GM12878 (cell line): ENCODE data around the gene SETBP1. TPM values are rescaled to one million over a fixed set of nuclear protein-coding genes. Genes with fewer than 3 reads are reported as not detected.

Source experiments
- ATAC-seq: fragments of 200-7000 bp; cut with Tn5 transposase; 3 replicates; pipeline ENCODE4 v1.9.1; 2020; ENCODE audit warnings: mild to moderate bottlenecking, moderate library complexity
- BruUV-seq: library from RNA; stranded (reverse); fragments of 400-500 nt; replicated peaks from 2 replicates; lab custom pipeline; 2021; lab: Mats Ljungman, UMichigan
- CTCF ChIA-PET: fragments of 300-600 bp; sonication (Branson Sonifier 250); formaldehyde crosslinking; extraction: SDS; loops from one replicate; lab custom pipeline; 2021; ENCODE audit warnings: inconsistent platforms; lab: Yijun Ruan, JAX
- POLR2A ChIA-PET: fragments of 350-600 bp; formaldehyde crosslinking; extraction: SDS; loops from one replicate; lab custom pipeline; 2021; ENCODE audit warnings: inconsistent platforms; lab: Charles Lee
- RAD21 ChIA-PET: fragments of 300-600 bp; sonication (Branson Sonifier 250); formaldehyde crosslinking; loops from one replicate; lab custom pipeline; 2023; ENCODE audit warnings: antibody characterized with exemption; ENCODE audit not compliant: unreplicated experiment; lab: Charles Lee
- SMC1A ChIA-PET: fragments of 300-600 bp; sonication (Branson Sonifier 250); formaldehyde crosslinking; loops from one replicate; lab custom pipeline; 2023; ENCODE audit not compliant: unreplicated experiment, uncharacterized antibody; lab: Charles Lee
- DNase-seq: peaks from one replicate; pipeline ENCODE4 v3.0.0-alpha.2; 2011; ENCODE audit warnings: low read depth, low spot score
- FAIRE-seq: peaks from 3 replicates; lab custom pipeline; 2011; peaks lifted over from hg19 to GRCh38; lab: Jason Lieb, UNC
- H2AFZ ChIP-seq: 2 replicates; pipeline ENCODE4 v1.6.0; 2011; ENCODE audit warnings: low read depth, low read length, control low read depth; ENCODE audit not compliant: control insufficient read depth
- H3K27ac ChIP-seq: 2 replicates; pipeline ENCODE4 v1.5.1; 2011; ENCODE audit warnings: control low read depth; ENCODE audit not compliant: control insufficient read depth, insufficient read depth
- H3K27me3 ChIP-seq, 2 experiments: replicated peaks in 1 of 2; 2 replicates each; pipeline versions ENCODE4 v1.6.0 to v1.6.1; 2011; ENCODE audit warnings: low read length in 1 of 2; ENCODE audit not compliant: control insufficient read depth in 2 of 2, insufficient read depth in 2 of 2
- H3K36me3 ChIP-seq, 2 experiments: 2 replicates each; pipeline ENCODE4 v1.5.1; 2011; ENCODE audit warnings: low read length in 1 of 2; ENCODE audit not compliant: control insufficient read depth in 2 of 2, insufficient read depth in 2 of 2
- H3K4me1 ChIP-seq: 2 replicates; pipeline ENCODE4 v1.6.1; 2011; ENCODE audit warnings: mild to moderate bottlenecking, low read length, moderate library complexity, mixed read lengths; ENCODE audit not compliant: control insufficient read depth, insufficient read depth
- H3K4me2 ChIP-seq: 2 replicates; pipeline ENCODE4 v1.6.0; 2011; ENCODE audit warnings: control low read depth; ENCODE audit not compliant: control insufficient read depth, insufficient read depth
- H3K4me3 ChIP-seq: fragments of 200-600 bp; sonication (generic); 2 replicates; pipeline ENCODE4 v1.5.1; 2016
- H3K79me2 ChIP-seq: 2 replicates; pipeline ENCODE4 v1.6.0; 2011; ENCODE audit warnings: low read length; ENCODE audit not compliant: control insufficient read depth, insufficient read depth
- H3K9ac ChIP-seq: 2 replicates; pipeline ENCODE4 v1.8.0; 2011; ENCODE audit warnings: low read length, control low read depth, mixed read lengths; ENCODE audit not compliant: control insufficient read depth, insufficient read depth
- H3K9me3 ChIP-seq: replicated peaks from 3 replicates; pipeline ENCODE4 v1.5.1; 2011; ENCODE audit warnings: mild to moderate bottlenecking, low read length; ENCODE audit not compliant: control insufficient read depth, insufficient read depth
- H4K20me1 ChIP-seq: 2 replicates; pipeline ENCODE4 v1.6.0; 2011; ENCODE audit not compliant: control insufficient read depth, insufficient read depth
- ATF7 ChIP-seq: fragments of 450-650 bp; IDR thresholded peaks from 2 replicates; pipeline ENCODE4 v1.6.1; 2016; ENCODE audit warnings: low read depth, mild to moderate bottlenecking
- CBX5 ChIP-seq: sonication (generic); IDR thresholded peaks from 2 replicates; pipeline ENCODE4 v1.6.1; 2016; ENCODE audit warnings: low read depth, moderate library complexity, mild to moderate bottlenecking, inconsistent platforms
- CHD2 ChIP-seq: IDR thresholded peaks from 2 replicates; pipeline ENCODE4 v1.6.1; 2011; ENCODE audit warnings: low read depth, low read length, improper control_type of control experiment, borderline replicate concordance
- ETV6 ChIP-seq, 2 experiments: fragments of 450-650 bp in 1 of 2; IDR thresholded peaks in 1 of 2; conservative IDR thresholded peaks in 1 of 2; 2 replicates each; pipeline ENCODE4 v1.6.1; 2014; ENCODE audit warnings: antibody characterized with exemption in 1 of 2, borderline replicate concordance in 1 of 2, low read depth in 1 of 2, mild to moderate bottlenecking in 1 of 2, moderate library complexity in 1 of 2
- HDGF ChIP-seq: fragments of 450-650 bp; IDR thresholded peaks from 2 replicates; pipeline ENCODE4 v1.6.1; 2016; ENCODE audit warnings: antibody characterized with exemption
- JUNB ChIP-seq: IDR thresholded peaks from 2 replicates; pipeline ENCODE4 v1.6.1; 2016; ENCODE audit warnings: antibody characterized with exemption, mild to moderate bottlenecking
- KAT2A ChIP-seq: conservative IDR thresholded peaks from 2 replicates; pipeline ENCODE4 v1.6.1; 2011; ENCODE audit warnings: low read depth, low read length; ENCODE audit not compliant: control insufficient read depth
- NFXL1 ChIP-seq: fragments of 450-650 bp; IDR thresholded peaks from 2 replicates; pipeline ENCODE4 v1.6.1; 2017; ENCODE audit warnings: antibody characterized with exemption, mild to moderate bottlenecking, borderline replicate concordance
- PAX8 ChIP-seq: fragments of 450-650 bp; IDR thresholded peaks from 2 replicates; pipeline ENCODE4 v1.6.1; 2017; ENCODE audit warnings: mild to moderate bottlenecking, moderate library complexity
- RBBP5 ChIP-seq: fragments of 200-600 bp; sonication (generic); conservative IDR thresholded peaks from 2 replicates; pipeline ENCODE4 v1.6.1; 2016
- RELA ChIP-seq: fragments of 450-650 bp; IDR thresholded peaks from 2 replicates; pipeline ENCODE4 v1.8.0; 2014; ENCODE audit warnings: borderline replicate concordance; ENCODE audit not compliant: partially characterized antibody
- RUNX3 ChIP-seq: IDR thresholded peaks from 2 replicates; pipeline ENCODE4 v1.6.1; 2012; ENCODE audit warnings: low read length, inconsistent platforms
- SMC3 ChIP-seq: IDR thresholded peaks from 2 replicates; pipeline ENCODE4 v1.6.1; 2011; ENCODE audit warnings: low read length, improper control_type of control experiment, borderline replicate concordance
- SREBF1 ChIP-seq: IDR thresholded peaks from 2 replicates; pipeline ENCODE4 v1.6.1; 2012; ENCODE audit warnings: mild to moderate bottlenecking, low read length
- ZNF384 ChIP-seq: IDR thresholded peaks from 2 replicates; pipeline ENCODE4 v1.6.1; 2012; ENCODE audit warnings: low read depth, mild to moderate bottlenecking, low read length, improper control_type of control experiment, borderline replicate concordance
- WGBS: methylation state at CpG from one replicate; pipeline ENCODE4 v1.1.6; 2016; ENCODE audit warnings: low lambda C conversion rate; ENCODE audit not compliant: insufficient replicate concordance, insufficient coverage; ENCODE audit errors: missing lambda C conversion rate; 5-methylcytosine and 5-hydroxymethylcytosine counted together
- in situ Hi-C: fragments of 300-500 bp; cut with MboI; formaldehyde crosslinking; loops from 9 replicates; pipeline ENCODE4 v1.14.3; 2018; ENCODE audit warnings: mixed read lengths
- intact Hi-C: fragments of 100-400 bp; cut with micrococcal nuclease; formaldehyde crosslinking; loops from one replicate; pipeline ENCODE4 v1.14.2; 2022; ENCODE audit not compliant: unreplicated experiment
- polyA plus RNA-seq, 11 experiments: library from polyadenylated mRNA; depleted of rRNA in 4 of 11; unstranded in 6 of 11; stranded (reverse) in 5 of 11; fragments of >200 nt; fragmentation: Nextera tagmentation in 4 of 11; fragmentation: Illumina TruSeq in 1 of 11; extraction: Ambion mirVana in 4 of 11; extraction: Trizol in 1 of 11; gene quantifications; 1 replicate in 1 of 11; 2 replicates in 10 of 11; pipeline versions ENCODE4 v1.2.1 to v1.2.3, GENCODE V29; 2011 to 2016; ENCODE audit warnings: inconsistent platforms in 2 of 11, missing spikeins in 2 of 11, low read depth in 1 of 11
- total RNA-seq, 4 experiments: library from RNA; depleted of rRNA in 3 of 4; stranded (reverse); fragments of >200 nt in 3 of 4; fragmentation: Illumina TruSeq in 1 of 4; extraction: Trizol in 1 of 4; gene quantifications; 2 replicates each; pipeline versions ENCODE4 v1.2.1 to v1.2.3, GENCODE V29; 2013 to 2021
- TF ChIP-seq, protein P1 (sequence below): IDR thresholded peaks from 2 replicates; pipeline ENCODE4 v1.6.1; 2011; ENCODE audit warnings: low read depth, mild to moderate bottlenecking, low read length, moderate library complexity, borderline replicate concordance; ENCODE audit errors: extremely low read depth
- TF ChIP-seq, protein P2 (sequence below): fragments of 450-650 bp; IDR thresholded peaks from 2 replicates; pipeline ENCODE4 v1.6.1; 2017; ENCODE audit warnings: antibody characterized with exemption, mild to moderate bottlenecking, moderate library complexity

SETBP1 gene
- total and polyA plus RNA-seq, 10 of the 15 experiments (the other 5 are each of a cell fraction or from before 2014, with no cell fraction given): 0.99 to 29.7 (median 8.3) TPM

DNA sequence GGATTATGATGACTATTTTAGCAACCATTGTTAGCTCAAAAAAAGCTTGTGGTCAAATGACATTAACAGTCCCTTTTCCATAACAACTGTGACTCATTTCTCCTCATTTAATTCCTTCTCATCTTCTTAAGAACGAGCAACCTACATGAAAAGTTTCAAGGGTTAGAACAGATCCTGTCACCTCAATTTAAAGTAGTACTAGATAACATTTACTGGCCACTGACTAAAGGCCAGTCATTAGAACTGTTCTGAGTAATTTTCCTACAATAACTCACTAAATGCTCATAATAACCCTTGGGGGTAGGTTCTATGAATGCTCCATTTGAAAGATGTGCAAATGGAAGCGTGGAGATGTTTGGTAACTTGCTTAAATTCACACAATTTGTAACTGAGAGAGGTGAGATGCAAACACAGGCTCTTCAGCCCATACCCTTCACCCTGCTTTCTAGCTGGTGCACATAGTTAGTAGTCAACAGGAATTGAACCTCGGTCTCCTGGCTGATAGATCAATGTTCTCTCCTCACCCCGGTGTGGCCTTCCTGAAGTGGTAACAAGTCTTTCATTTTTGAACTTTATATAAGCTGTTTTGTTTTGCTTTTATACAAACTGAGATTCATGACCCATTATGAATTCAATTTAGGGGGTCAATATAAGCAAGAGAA is 212.5 kb downstream of the SETBP1 start (continued):
- TF ChIP-seq ETV6 (conservative IDR thresholded peaks at IDR 0.05 in 1 of 2, IDR thresholded peaks at IDR 0.05 in 1 of 2; ENCODE audit: borderline replicate concordance in 1 of 2, low read depth in 1 of 2) (no peak), NFXL1 (no peak), SMC3 (no peak), CHD2 (no peak), HDGF (no peak), JUNB (peak; percentile 57), SREBF1 (no peak), KAT2A (no peak), RUNX3 (peak; percentile 36; the same call in 1 of the 2 replicates)
- TF ChIP-seq, protein P1, sequence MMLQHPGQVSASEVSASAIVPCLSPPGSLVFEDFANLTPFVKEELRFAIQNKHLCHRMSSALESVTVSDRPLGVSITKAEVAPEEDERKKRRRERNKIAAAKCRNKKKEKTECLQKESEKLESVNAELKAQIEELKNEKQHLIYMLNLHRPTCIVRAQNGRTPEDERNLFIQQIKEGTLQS: no peak

DNA sequence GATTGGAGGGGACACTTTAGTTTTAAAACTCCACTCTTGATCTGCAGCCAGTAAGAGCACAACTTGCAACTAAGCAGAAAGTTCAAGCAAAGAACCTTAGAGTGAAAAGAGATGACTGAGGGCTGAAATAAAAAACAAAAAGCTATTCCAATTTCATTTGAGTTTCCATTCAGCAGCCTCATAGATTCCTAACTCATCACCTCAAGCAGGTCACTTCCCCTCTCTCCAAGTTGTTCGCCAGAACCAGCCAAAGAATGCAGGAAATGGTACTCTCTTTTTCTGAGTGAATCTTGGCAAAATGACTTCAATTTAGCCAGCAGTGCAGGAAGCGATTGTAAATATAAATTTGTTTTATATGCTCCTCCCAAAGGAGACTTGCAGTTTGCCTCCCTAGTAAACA is 213.3 kb downstream of the SETBP1 start:
- H3K27ac ChIP-seq: no peak overlapping the region
- no peak overlapping the region for H2AFZ ChIP-seq
- no TSS peak for BruUV-seq
- H3K9me3 ChIP-seq: peaks cover 8% of the 10 kb centered on the region
- POLR2A ChIA-PET: interaction anchor here (1.1 kb wide), 1 partner anchor 73 kb away, joined by 3 read pairs; no protein-coding TSS in a partner anchor
- CTCF ChIA-PET: interaction anchor here (0.7 to 2.0 kb wide), 4 partner anchors 12 to 764 kb away, joined by 3 to 4 read pairs (median 4); no protein-coding TSS in a partner anchor
- no peak overlapping the region for H3K4me3 ChIP-seq
- WGBS: 97% methylated on average over 2 of the region's 2 CpGs
- ATAC-seq (no peak), FAIRE-seq (no peak), DNase-seq (no peak)
- H3K79me2 ChIP-seq: no peaks in the 10 kb centered on the region
- no peak overlapping the region for H3K9ac ChIP-seq
- SMC1A ChIA-PET: interaction anchor here (1.1 to 4.0 kb wide), 5 partner anchors 11 to 170 kb away, joined by 5 to 25 read pairs (median 12); no protein-coding TSS in a partner anchor
- H3K36me3 ChIP-seq: no peaks in the 10 kb centered on the region
- H3K4me1 ChIP-seq: no peaks in the 10 kb centered on the region
- no peaks in the 10 kb centered on the region for H3K27me3 ChIP-seq
- H4K20me1 ChIP-seq: no peaks in the 10 kb centered on the region
- in situ Hi-C loops (no loop called here), intact Hi-C loops (loop anchor here (2.0 kb wide), 1 partner anchor 315 kb away; no protein-coding TSS in a partner anchor)
- RAD21 ChIA-PET: interaction anchor here (2.0 kb wide), 1 partner anchor 74 kb away, joined by 5 read pairs; no protein-coding TSS in a partner anchor
- no peak overlapping the region for H3K4me2 ChIP-seq
- no peak for TF ChIP-seq PAX8
- TF ChIP-seq ATF7: no peak
- TF ChIP-seq RBBP5: no peak
- TF ChIP-seq, protein P2, sequence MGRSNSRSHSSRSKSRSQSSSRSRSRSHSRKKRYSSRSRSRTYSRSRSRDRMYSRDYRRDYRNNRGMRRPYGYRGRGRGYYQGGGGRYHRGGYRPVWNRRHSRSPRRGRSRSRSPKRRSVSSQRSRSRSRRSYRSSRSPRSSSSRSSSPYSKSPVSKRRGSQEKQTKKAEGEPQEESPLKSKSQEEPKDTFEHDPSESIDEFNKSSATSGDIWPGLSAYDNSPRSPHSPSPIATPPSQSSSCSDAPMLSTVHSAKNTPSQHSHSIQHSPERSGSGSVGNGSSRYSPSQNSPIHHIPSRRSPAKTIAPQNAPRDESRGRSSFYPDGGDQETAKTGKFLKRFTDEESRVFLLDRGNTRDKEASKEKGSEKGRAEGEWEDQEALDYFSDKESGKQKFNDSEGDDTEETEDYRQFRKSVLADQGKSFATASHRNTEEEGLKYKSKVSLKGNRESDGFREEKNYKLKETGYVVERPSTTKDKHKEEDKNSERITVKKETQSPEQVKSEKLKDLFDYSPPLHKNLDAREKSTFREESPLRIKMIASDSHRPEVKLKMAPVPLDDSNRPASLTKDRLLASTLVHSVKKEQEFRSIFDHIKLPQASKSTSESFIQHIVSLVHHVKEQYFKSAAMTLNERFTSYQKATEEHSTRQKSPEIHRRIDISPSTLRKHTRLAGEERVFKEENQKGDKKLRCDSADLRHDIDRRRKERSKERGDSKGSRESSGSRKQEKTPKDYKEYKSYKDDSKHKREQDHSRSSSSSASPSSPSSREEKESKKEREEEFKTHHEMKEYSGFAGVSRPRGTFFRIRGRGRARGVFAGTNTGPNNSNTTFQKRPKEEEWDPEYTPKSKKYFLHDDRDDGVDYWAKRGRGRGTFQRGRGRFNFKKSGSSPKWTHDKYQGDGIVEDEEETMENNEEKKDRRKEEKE: no peak
- TF ChIP-seq ZNF384: no peak
- no peak for TF ChIP-seq RELA
- TF ChIP-seq, protein P1: no peak
- no peak for TF ChIP-seq CBX5
